Thyroid gland (tissue), 4 donors: Measurements from ENCODE around the gene HIPK2.

Experiments
- CTCF ChIP-seq, 6 experiments: fragments of 200-600 bp in 3 of 6; fragments of 450-650 bp in 3 of 6; sonication (generic) in 3 of 6; IDR thresholded peaks; one replicate each; pipeline ENCODE4 v1.5.1; 2016 to 2019; ENCODE audit warnings: antibody characterized with exemption in 6 of 6, mild to moderate bottlenecking in 2 of 6, inconsistent platforms in 1 of 6, moderate library complexity in 1 of 6
- POLR2A ChIP-seq, 2 donors: fragments of 450-650 bp; IDR thresholded peaks; one replicate each; pipeline ENCODE4 v1.6.1; 2017; ENCODE audit warnings: antibody characterized with exemption in 2 of 2, mild to moderate bottlenecking in 2 of 2, moderate library complexity in 1 of 2

GRCh38 chr7:139596626-139597025 lies 181.2 kb downstream of the HIPK2 start:
- TF ChIP-seq CTCF (IDR thresholded peaks at IDR 0.05) = no peak
- TF ChIP-seq POLR2A (IDR thresholded peaks at IDR 0.05) = no peak
